H1 (cell line): ENCODE data around the gene MEIS2. TPM values are rescaled to one million over a fixed set of nuclear protein-coding genes. Genes with fewer than 3 reads are reported as not detected.

Experiments
- CTCF ChIA-PET: fragments of 300-600 bp; sonication (Branson Sonifier 250); formaldehyde crosslinking; loops from one replicate; lab custom pipeline; 2021; ENCODE audit not compliant: partially characterized antibody; lab: Charles Lee
- POLR2A ChIA-PET: fragments of 300-600 bp; sonication (Branson Sonifier 250); formaldehyde crosslinking; loops from one replicate; lab custom pipeline; 2021; ENCODE audit warnings: inconsistent platforms; ENCODE audit not compliant: partially characterized antibody; lab: Charles Lee
- DNase-seq, 2 experiments: peaks; one replicate each; pipeline versions ENCODE4 v3.0.0 to v3.0.0-alpha.2; 2010 to 2022; ENCODE audit warnings: low spot score in 2 of 2, low read depth in 1 of 2, mixed read lengths in 1 of 2
- FAIRE-seq: peaks from 2 replicates; lab custom pipeline; 2011; peaks lifted over from hg19 to GRCh38; lab: Jason Lieb, UNC
- H2AFZ ChIP-seq: 2 replicates; pipeline ENCODE4 v1.8.1; 2012; ENCODE audit warnings: low read length, inconsistent platforms
- H2AK5ac ChIP-seq: 2 replicates; pipeline ENCODE4 v1.6.1; 2013; ENCODE audit warnings: low read depth, low read length
- H2BK120ac ChIP-seq: replicated peaks from 2 replicates; pipeline ENCODE3; 2013; ENCODE audit warnings: low read depth, low read length, inconsistent platforms
- H2BK12ac ChIP-seq: 2 replicates; pipeline ENCODE4 v1.6.1; 2013; ENCODE audit warnings: low read depth, low read length
- H2BK15ac ChIP-seq: 2 replicates; pipeline ENCODE4 v1.6.1; 2013; ENCODE audit warnings: low read length
- H2BK20ac ChIP-seq: 2 replicates; pipeline ENCODE4 v1.6.1; 2013; ENCODE audit warnings: low read length
- H2BK5ac ChIP-seq: 2 replicates; pipeline ENCODE4 v1.6.1; 2013; ENCODE audit warnings: low read depth, low read length
- H3K14ac ChIP-seq: 2 replicates; pipeline ENCODE4 v1.6.1; 2013; ENCODE audit warnings: inconsistent platforms; ENCODE audit not compliant: insufficient read length
- H3K18ac ChIP-seq: 2 replicates; pipeline ENCODE4 v1.6.1; 2013; ENCODE audit warnings: low read length; ENCODE audit errors: extremely low read depth
- H3K23ac ChIP-seq: 2 replicates; pipeline ENCODE4 v1.6.1; 2013; ENCODE audit warnings: inconsistent platforms; ENCODE audit not compliant: insufficient read length
- H3K23me2 ChIP-seq: 2 replicates; pipeline ENCODE4 v1.6.1; 2013; ENCODE audit warnings: low read depth, low read length
- H3K27ac ChIP-seq: 2 replicates; pipeline ENCODE4 v1.6.1; 2011; ENCODE audit warnings: low read depth, low read length, inconsistent platforms
- H3K27me3 ChIP-seq, 4 experiments: replicated peaks in 1 of 4; 1 replicate in 1 of 4; 2 replicates in 3 of 4; pipeline versions ENCODE4 v1.6.1 to v1.8.1; 2011 to 2013; ENCODE audit warnings: low read length in 3 of 4, mild to moderate bottlenecking in 3 of 4, inconsistent platforms in 2 of 4, mixed read lengths in 2 of 4, moderate library complexity in 1 of 4; ENCODE audit not compliant: control insufficient read depth in 3 of 4, insufficient read depth in 3 of 4; ENCODE audit errors: extremely low read depth in 1 of 4
- H3K36me3 ChIP-seq, 4 experiments: 2 replicates each; pipeline versions ENCODE4 v1.6.1 to v1.8.1; 2011 to 2013; ENCODE audit warnings: mild to moderate bottlenecking in 4 of 4, low read length in 3 of 4, moderate library complexity in 2 of 4, control low read depth in 1 of 4, inconsistent platforms in 1 of 4; ENCODE audit not compliant: insufficient read depth in 4 of 4, control insufficient read depth in 2 of 4
- H3K4ac ChIP-seq: replicated peaks from 2 replicates; pipeline ENCODE3; 2013; ENCODE audit warnings: low read length, low read depth, mixed read lengths, inconsistent platforms; ENCODE audit not compliant: insufficient read length
- H3K4me1 ChIP-seq, 4 experiments: replicated peaks in 1 of 4; 1 replicate in 1 of 4; 2 replicates in 3 of 4; pipeline versions ENCODE4 v1.6.1 to v1.8.1; 2011 to 2013; ENCODE audit warnings: low read length in 3 of 4, inconsistent platforms in 2 of 4, mixed read lengths in 1 of 4; ENCODE audit not compliant: insufficient read depth in 4 of 4, control insufficient read depth in 3 of 4
- H3K4me2 ChIP-seq, 2 experiments: 2 replicates each; pipeline versions ENCODE4 v1.6.1 to v1.8.1; 2011 to 2013; ENCODE audit warnings: low read depth in 2 of 2, low read length in 2 of 2, control low read depth in 1 of 2, inconsistent platforms in 1 of 2, mild to moderate bottlenecking in 1 of 2; ENCODE audit not compliant: insufficient read depth in 1 of 2
- H3K4me3 ChIP-seq, 4 experiments: fragments of 200-600, 300-600 bp in 1 of 4; sonication (generic), shearing (Covaris generic), sonication (Bioruptor Twin) in 1 of 4; 2 replicates each; pipeline versions ENCODE4 v1.5.1 to v1.8.1; 2011 to 2016; ENCODE audit warnings: low read length in 4 of 4, low read depth in 3 of 4, control low read depth in 2 of 4, inconsistent platforms in 2 of 4, mild to moderate bottlenecking in 2 of 4, mixed read lengths in 1 of 4, moderate library complexity in 1 of 4; ENCODE audit not compliant: insufficient read depth in 2 of 4; ENCODE audit errors: extremely low read depth in 1 of 4
- H3K56ac ChIP-seq: replicated peaks from 2 replicates; pipeline ENCODE3; 2013; ENCODE audit warnings: low read depth, mild to moderate bottlenecking, mixed read lengths, low read length, inconsistent platforms; ENCODE audit not compliant: insufficient read length
- H3K79me1 ChIP-seq: 2 replicates; pipeline ENCODE4 v1.6.1; 2013; ENCODE audit warnings: low read depth, low read length, control low read depth
- H3K79me2 ChIP-seq, 2 experiments: 2 replicates each; pipeline versions ENCODE4 v1.6.1 to v1.8.1; 2012 to 2013; ENCODE audit warnings: low read length in 2 of 2, mild to moderate bottlenecking in 2 of 2, inconsistent platforms in 1 of 2; ENCODE audit not compliant: insufficient read depth in 2 of 2, control insufficient read depth in 1 of 2
- H3K9ac ChIP-seq, 4 experiments: replicated peaks in 1 of 4; 1 replicate in 1 of 4; 2 replicates in 3 of 4; pipeline versions ENCODE4 v1.6.1 to v1.8.1; 2011 to 2013; ENCODE audit warnings: low read depth in 3 of 4, low read length in 3 of 4, control low read depth in 2 of 4, mild to moderate bottlenecking in 2 of 4, moderate library complexity in 2 of 4, inconsistent platforms in 1 of 4; ENCODE audit errors: extremely low read depth in 1 of 4
- H3K9me3 ChIP-seq, 2 experiments: 2 replicates each; pipeline versions ENCODE4 v1.6.1 to v1.8.1; 2012 to 2013; ENCODE audit warnings: mild to moderate bottlenecking in 2 of 2, moderate library complexity in 2 of 2, control low read depth in 1 of 2, inconsistent platforms in 1 of 2, low read depth in 1 of 2, low read length in 1 of 2, mixed read lengths in 1 of 2; ENCODE audit not compliant: insufficient read depth in 2 of 2
- H4K20me1 ChIP-seq, 2 experiments: replicated peaks in 1 of 2; 2 replicates each; pipeline versions ENCODE3 to v1.8.1; 2011 to 2013; ENCODE audit warnings: inconsistent platforms in 2 of 2, low read length in 2 of 2, mild to moderate bottlenecking in 1 of 2; ENCODE audit not compliant: insufficient read depth in 2 of 2, control insufficient read depth in 1 of 2
- H4K5ac ChIP-seq: 2 replicates; pipeline ENCODE4 v1.6.1; 2013; ENCODE audit warnings: low read length, low read depth, mixed read lengths, inconsistent platforms; ENCODE audit not compliant: insufficient read length
- H4K8ac ChIP-seq: 2 replicates; pipeline ENCODE4 v1.8.0; 2013; ENCODE audit warnings: mild to moderate bottlenecking, moderate library complexity, low read length, inconsistent platforms; ENCODE audit not compliant: insufficient read depth; ENCODE audit errors: extremely low read depth
- H4K91ac ChIP-seq: replicated peaks from 2 replicates; pipeline ENCODE3; 2013; ENCODE audit warnings: low read length, mixed read lengths, inconsistent platforms; ENCODE audit not compliant: insufficient read length
- EGR1 ChIP-seq: IDR thresholded peaks from 2 replicates; pipeline ENCODE4 v1.6.1; 2011; ENCODE audit warnings: low read depth, low read length, borderline replicate concordance
- SIRT6 ChIP-seq: IDR thresholded peaks from one replicate; pipeline ENCODE4 v1.7.1; 2012; ENCODE audit warnings: low read length, inconsistent platforms
- WGBS, 2 experiments: shearing (Covaris generic) in 1 of 2; methylation state at CpG; one replicate each; pipeline versions ENCODE4 v1.1.6 to v1.1.7; 2013 to 2015; ENCODE audit warnings: low lambda C conversion rate in 2 of 2, mixed read lengths in 2 of 2, inconsistent platforms in 1 of 2, low coverage in 1 of 2, missing lambda C conversion rate in 1 of 2; ENCODE audit not compliant: insufficient replicate concordance in 2 of 2, insufficient coverage in 1 of 2, insufficient read length in 1 of 2; ENCODE audit errors: extremely low coverage in 1 of 2, missing lambda C conversion rate in 1 of 2; 5-methylcytosine and 5-hydroxymethylcytosine counted together
- polyA plus RNA-seq, 7 experiments: library from polyadenylated mRNA; depleted of rRNA in 3 of 7; stranded (reverse) in 5 of 7; unstranded in 2 of 7; fragments of >200 nt in 5 of 7; fragments of 200-250 nt in 2 of 7; gene quantifications; 1 replicate in 5 of 7; 2 replicates in 1 of 7; 4 replicates in 1 of 7; pipeline versions ENCODE4 v1.2.1 to v1.2.3, GENCODE V29; 2011 to 2013; ENCODE audit warnings: missing spikeins in 2 of 7, mixed read lengths in 2 of 7
- total RNA-seq: library from RNA; stranded (reverse); fragmentation: NEBNext Ultra II Directional; extraction: Animal tissue kit (Norgen Biotek cat#: 25700); gene quantifications from 2 replicates; pipeline ENCODE4 v1.2.1, GENCODE V29; 2021

MEIS2 gene
- total and polyA plus RNA-seq, 2 of the 8 experiments (the other 6 are each of a cell fraction or from before 2014, with no cell fraction given), result 0.22 to 1.2 TPM

DNA sequence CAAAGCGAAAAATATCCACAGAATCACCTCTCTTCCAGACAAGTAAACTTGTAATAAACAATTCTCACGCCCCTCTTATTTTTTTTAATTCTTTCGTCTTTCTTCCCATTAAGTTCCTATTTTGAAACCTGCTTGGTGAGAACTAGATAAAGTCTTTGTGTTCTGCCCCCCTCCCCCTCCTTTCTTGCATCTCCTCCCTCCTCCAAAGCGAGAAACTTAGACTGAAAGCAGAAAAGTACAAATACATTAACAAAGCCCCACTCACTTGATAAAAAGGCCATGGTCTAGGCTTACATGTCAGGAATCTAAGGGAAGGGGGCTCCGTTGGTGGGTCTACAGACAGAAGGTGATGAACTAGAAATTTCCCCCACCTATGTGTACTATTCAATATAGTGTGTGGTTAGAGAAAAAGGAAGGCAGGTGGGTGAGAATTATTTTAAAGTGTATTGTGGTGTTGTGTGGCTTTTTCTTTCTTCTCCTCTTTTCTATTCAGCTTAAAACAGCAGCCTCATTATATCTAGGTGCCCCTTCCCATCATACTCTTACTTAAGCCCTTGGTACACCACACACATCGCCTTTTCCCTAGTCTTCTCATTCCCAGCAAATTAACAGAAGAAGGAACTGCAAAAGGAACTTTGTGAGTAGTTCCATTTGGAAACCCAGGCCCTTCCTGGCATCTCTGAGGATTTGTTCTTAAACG is 215.3 kb downstream of the MEIS2 start:
- ChIA-PET CTCF (interaction anchor here (0.6 to 9.3 kb wide), 4 partner anchors 8 to 1059 kb away, joined by 3 to 130 read pairs (median 6); partner anchors contain the start of gene MEIS2), POLR2A (interaction anchor here (1.3 to 1.8 kb wide), 2 partner anchors 211 to 219 kb away, joined by 4 to 9 read pairs; no protein-coding TSS in a partner anchor)
- TF ChIP-seq SIRT6 (no peak), EGR1 (no peak)
- H3K36me3 ChIP-seq, result no peaks in the 10 kb centered on the region
- no peak overlapping the region for H3K18ac ChIP-seq
- no peak overlapping the region for H2AFZ ChIP-seq
- no peaks in the 10 kb centered on the region for H3K79me2 ChIP-seq
- H3K23ac ChIP-seq, result no peak overlapping the region
- H3K56ac ChIP-seq, result no peak overlapping the region
- H3K4ac ChIP-seq, result no peak overlapping the region
- peaks cover 11% of the 10 kb centered on the region; the same call in 1 of the 2 replicates for H3K23me2 ChIP-seq
- H3K14ac ChIP-seq, result no peak overlapping the region
- WGBS, 2 experiments, result 3% methylated on average over 7 of the region's 7 CpGs; no CpG with 5 or more reads in 1 of the 2 experiments
- H3K27ac ChIP-seq, result no peak overlapping the region
- no peak overlapping the region for H4K91ac ChIP-seq
- H3K4me3 ChIP-seq, result no peak overlapping the region
- H3K27me3 ChIP-seq, result peaks cover 68 to 100% (median 89%) of the 10 kb centered on the region in 4 experiments
- no peak overlapping the region for H2BK12ac ChIP-seq
- H2AK5ac ChIP-seq, result no peak overlapping the region
- peaks cover 17 to 38% (median 22%) of the 10 kb centered on the region in 4 experiments for H3K4me1 ChIP-seq
- FAIRE-seq, result no peak
- peaks cover 0 to 2% of the 10 kb centered on the region in 2 experiments for H4K20me1 ChIP-seq
- no peak for DNase-seq
- no peak overlapping the region for H4K8ac ChIP-seq
- H2BK15ac ChIP-seq, result no peak overlapping the region
- H3K9me3 ChIP-seq, result no peaks in the 10 kb centered on the region
- H3K9ac ChIP-seq, result no peak overlapping the region
- no peak overlapping the region for H2BK20ac ChIP-seq
- H2BK120ac ChIP-seq, result no peak overlapping the region
- no peak overlapping the region; a peak in 1 of 4 replicates for H3K4me2 ChIP-seq
- no peak overlapping the region for H4K5ac ChIP-seq
- no peak overlapping the region for H2BK5ac ChIP-seq
- no peaks in the 10 kb centered on the region for H3K79me1 ChIP-seq
